ENCODE measurements around the gene SPECC1. TPM values are rescaled to one million over a fixed set of nuclear protein-coding genes. Genes with fewer than 3 reads are reported as not detected.
A peak's percentile ranks its signal among the peaks of the same experiment; 100 is the strongest.
"Not testable (repeated sequence)": the region's sequence is repeated elsewhere in the genome, so short reads cannot be mapped to it uniquely, and the experiment has no call there.

The SPECC1 gene
- total and polyA plus RNA-seq, 2 experiments from 2014 or later = 1.3 to 1.5 TPM

DNA sequence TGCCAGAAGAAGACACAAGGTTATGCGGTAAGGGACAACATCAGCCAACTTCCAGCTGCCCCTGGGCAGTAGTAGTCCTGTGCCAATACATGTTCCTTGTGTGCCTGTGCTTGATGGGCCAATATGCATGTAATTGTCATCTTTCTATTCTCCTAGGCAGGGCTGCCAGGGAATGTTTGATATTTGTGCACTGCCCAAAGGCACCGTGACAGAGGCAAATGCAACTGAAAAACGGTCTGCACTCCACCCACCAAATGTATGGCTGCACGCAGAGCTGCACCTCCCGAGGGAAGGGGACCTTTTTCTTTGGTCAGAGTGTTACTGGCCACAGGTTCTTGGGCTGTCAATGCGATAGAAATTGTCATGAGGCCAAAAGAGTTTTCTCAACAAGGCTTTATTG, 251.1 kb downstream of the SPECC1 start:
- Histone ChIP-seq H3K9ac (no peak overlapping the region), H3K4me3 (no peak overlapping the region), H3K27ac (no peak overlapping the region), H3K9me3 (ENCODE audit: low read depth) (no peaks in the 10 kb centered on the region), H2AFZ (no peak overlapping the region), H3K4me2 (ENCODE audit: unreplicated experiment) (no peak overlapping the region), H3F3A (ENCODE audit: insufficient read depth) (no peaks in the 10 kb centered on the region), H3K4me1 (ENCODE audit: insufficient read depth) (no peaks in the 10 kb centered on the region), H3K9me2 (ENCODE audit: insufficient read depth) (no peaks in the 10 kb centered on the region), H4K20me1 (ENCODE audit: insufficient read depth) (no peaks in the 10 kb centered on the region), H3K36me3 (ENCODE audit: low read depth) (no peaks in the 10 kb centered on the region), H3K27me3 (replicated peaks; ENCODE audit: insufficient read depth) (no peaks in the 10 kb centered on the region), H3K79me2 (ENCODE audit: insufficient read depth) (no peaks in the 10 kb centered on the region)
- TF ChIP-seq EZH2 (IDR thresholded peaks at IDR 0.05; ENCODE audit: insufficient read depth, poor library complexity, severe bottlenecking) (no peak), EZH2phosphoT487 (IDR thresholded peaks at IDR 0.05; ENCODE audit: insufficient read depth, low read depth) (no peak)
- DNase-seq = no peak
- in situ Hi-C loops (cut with MboI) = no loop called here
- 69 to 77% methylated on average over 6 of the region's 6 CpGs for whole genome bisulfite sequencing, 2 experiments (ENCODE audit: low coverage in 1 of 2, low lambda C conversion rate in 2 of 2, missing lambda C conversion rate in 2 of 2)

DNA sequence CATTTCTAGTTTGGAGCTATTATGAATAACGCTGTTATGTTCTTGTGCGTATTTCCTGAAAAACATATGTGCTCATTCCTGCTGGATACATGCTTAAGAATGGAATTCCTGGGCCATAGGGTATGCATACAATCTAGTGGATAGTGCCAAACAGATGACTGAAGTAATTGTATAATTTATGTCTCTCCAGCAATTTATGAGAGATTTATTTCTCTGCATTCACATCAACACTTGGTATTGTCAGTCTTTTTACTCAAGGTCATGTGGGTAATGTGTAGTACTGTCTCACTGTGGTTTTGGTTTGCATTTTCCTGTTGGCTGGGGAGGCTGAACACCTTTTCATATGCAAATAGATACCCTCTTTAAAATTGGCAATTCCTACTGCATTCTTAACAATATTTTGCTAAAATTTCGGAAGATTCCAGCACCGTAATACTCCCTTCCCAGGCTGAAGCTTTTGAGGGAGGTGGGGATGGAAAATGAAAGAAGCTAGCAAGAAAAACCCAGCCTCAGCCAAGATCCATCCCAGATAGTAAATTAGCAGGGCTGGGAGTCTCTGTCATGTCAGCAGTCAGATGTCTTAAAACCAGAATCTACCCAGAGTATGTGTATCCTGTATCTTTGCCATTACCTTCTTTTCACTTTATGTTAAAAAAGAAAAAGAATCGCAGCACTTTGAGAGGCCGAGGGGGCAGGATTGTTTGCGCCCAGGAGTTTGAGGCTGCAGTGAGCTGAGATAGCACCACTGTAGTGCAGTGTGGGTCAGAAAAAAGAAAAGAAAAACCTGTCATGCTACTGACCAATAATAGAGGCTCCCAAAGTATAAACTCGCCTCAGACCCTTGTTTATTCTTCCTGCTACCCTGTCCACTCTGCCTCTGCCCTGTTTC, 253.3 kb downstream of the SPECC1 start:
- no peaks in the 10 kb centered on the region for H3F3A ChIP-seq (ENCODE audit: insufficient read depth)
- no peak overlapping the region for H3K27ac ChIP-seq
- H3K79me2 ChIP-seq (ENCODE audit: insufficient read depth) = no peaks in the 10 kb centered on the region
- H3K9me2 ChIP-seq (ENCODE audit: insufficient read depth) = no peaks in the 10 kb centered on the region
- H3K4me1 ChIP-seq (ENCODE audit: insufficient read depth) = no peaks in the 10 kb centered on the region
- H3K36me3 ChIP-seq (ENCODE audit: low read depth) = no peaks in the 10 kb centered on the region
- H3K4me2 ChIP-seq (ENCODE audit: unreplicated experiment) = no peak overlapping the region
- H3K9ac ChIP-seq = no peak overlapping the region
- no peak for DNase-seq
- no peak overlapping the region for H3K4me3 ChIP-seq
- 72 to 82% methylated on average over 8 of the region's 8 CpGs for WGBS, 2 experiments (ENCODE audit: low coverage in 1 of 2, low lambda C conversion rate in 2 of 2, missing lambda C conversion rate in 2 of 2)
- H2AFZ ChIP-seq = no peak overlapping the region
- no peaks in the 10 kb centered on the region for H4K20me1 ChIP-seq (ENCODE audit: insufficient read depth)
- in situ Hi-C loops (cut with MboI) = no loop called here
- no peak for TF ChIP-seq EZH2 (IDR thresholded peaks at IDR 0.05; ENCODE audit: insufficient read depth, poor library complexity, severe bottlenecking)
- no peak for TF ChIP-seq EZH2phosphoT487 (IDR thresholded peaks at IDR 0.05; ENCODE audit: insufficient read depth, low read depth)
- no peaks in the 10 kb centered on the region for H3K9me3 ChIP-seq (ENCODE audit: low read depth)
- H3K27me3 ChIP-seq (replicated peaks; ENCODE audit: insufficient read depth) = no peaks in the 10 kb centered on the region

- H3K4me1 ChIP-seq (ENCODE audit: insufficient read depth); H3K9me3 ChIP-seq (ENCODE audit: low read depth); H3F3A ChIP-seq (ENCODE audit: insufficient read depth); H3K9ac ChIP-seq; H3K4me2 ChIP-seq (ENCODE audit: unreplicated experiment); H3K36me3 ChIP-seq (ENCODE audit: low read depth); H3K4me3 ChIP-seq; H3K79me2 ChIP-seq (ENCODE audit: insufficient read depth); H4K20me1 ChIP-seq (ENCODE audit: insufficient read depth); in situ Hi-C loops (cut with MboI); H3K9me2 ChIP-seq (ENCODE audit: insufficient read depth); H2AFZ ChIP-seq; DNase-seq; H3K27ac ChIP-seq; H3K27me3 ChIP-seq (replicated peaks; ENCODE audit: insufficient read depth): not testable (repeated sequence)
- WGBS, 2 experiments (ENCODE audit: low coverage in 1 of 2, low lambda C conversion rate in 2 of 2, missing lambda C conversion rate in 2 of 2) = 67 to 69% methylated on average over 4 to 5 of the region's 5 CpGs
Measured at GRCh38 chr17:20263115-20263433, 253.9 kb downstream of the SPECC1 start.

- Histone ChIP-seq H3K79me2 (ENCODE audit: insufficient read depth) (no peaks in the 10 kb centered on the region), H3K9ac (no peak overlapping the region), H3K9me3 (ENCODE audit: low read depth) (no peaks in the 10 kb centered on the region), H3K4me1 (ENCODE audit: insufficient read depth) (no peaks in the 10 kb centered on the region), H3K4me2 (ENCODE audit: unreplicated experiment) (no peak overlapping the region), H3K27me3 (replicated peaks; ENCODE audit: insufficient read depth) (no peaks in the 10 kb centered on the region), H3K27ac (no peak overlapping the region), H3K4me3 (no peak overlapping the region), H4K20me1 (ENCODE audit: insufficient read depth) (no peaks in the 10 kb centered on the region), H3K36me3 (ENCODE audit: low read depth) (no peaks in the 10 kb centered on the region), H3F3A (ENCODE audit: insufficient read depth) (no peaks in the 10 kb centered on the region), H2AFZ (peak overlapping the region; percentile 21; the same call in 1 of the 2 replicates), H3K9me2 (ENCODE audit: insufficient read depth) (no peaks in the 10 kb centered on the region)
- in situ Hi-C loops (cut with MboI) = no loop called here
- DNase-seq = peak; percentile 24
- 59 to 62% methylated on average over 5 of the region's 5 CpGs for WGBS, 2 experiments (ENCODE audit: low coverage in 1 of 2, low lambda C conversion rate in 2 of 2, missing lambda C conversion rate in 2 of 2)
- TF ChIP-seq EZH2phosphoT487 (IDR thresholded peaks at IDR 0.05; ENCODE audit: insufficient read depth, low read depth) = no peak
- no peak for TF ChIP-seq EZH2 (IDR thresholded peaks at IDR 0.05; ENCODE audit: insufficient read depth, poor library complexity, severe bottlenecking)
Measured at GRCh38 chr17:20263595-20263994, 254.4 kb downstream of the SPECC1 start.

Data from GM23248 (cell line).